Type B pancreatic cell (in vitro differentiated cells): ENCODE data around the gene TRAPPC8. TPM values are rescaled to one million over a fixed set of nuclear protein-coding genes. Genes with fewer than 3 reads are reported as not detected.
A peak's percentile ranks its signal among the peaks of the same experiment; 100 is the strongest.
"Not testable (repeated sequence)": the region's sequence is repeated elsewhere in the genome, so short reads cannot be mapped to it uniquely, and the experiment has no call there.

Source experiments
- DNase-seq: peaks from one replicate; pipeline ENCODE4 v3.0.0; 2021; ENCODE audit warnings: mixed read lengths; ENCODE audit not compliant: unreplicated experiment; ENCODE audit errors: extremely low spot score
- H3K27ac Mint-ChIP-seq: 2 replicates; pipeline ENCODE4 v1.8.0; 2021; ENCODE audit warnings: mild to moderate bottlenecking, mixed read lengths
- H3K27me3 Mint-ChIP-seq: 2 replicates; pipeline ENCODE4 v1.8.0; 2021; ENCODE audit warnings: mixed read lengths
- H3K36me3 Mint-ChIP-seq: 2 replicates; pipeline ENCODE4 v1.8.0; 2021; ENCODE audit warnings: mixed read lengths
- H3K4me1 Mint-ChIP-seq: one replicate; pipeline ENCODE4 v1.8.0; 2021; ENCODE audit warnings: mixed read lengths; ENCODE audit not compliant: unreplicated experiment
- H3K4me3 Mint-ChIP-seq: 2 replicates; pipeline ENCODE4 v1.8.0; 2021; ENCODE audit warnings: mild to moderate bottlenecking, mixed read lengths
- H3K9me3 Mint-ChIP-seq: 2 replicates; pipeline ENCODE4 v1.8.0; 2021; ENCODE audit warnings: mixed read lengths
- total RNA-seq: library from RNA; stranded (reverse); gene quantifications from 2 replicates; pipeline ENCODE4 v1.2.1, GENCODE V29; 2021; ENCODE audit warnings: low replicate concordance
- TF ChIP-seq, protein P1 (sequence below): fragments of 200-600 bp; sonication (generic); conservative IDR thresholded peaks from 2 replicates; pipeline ENCODE4 v1.5.0; 2021; ENCODE audit warnings: antibody characterized with exemption, mild to moderate bottlenecking

The TRAPPC8 gene
- total RNA-seq, 1 donor from 2014 or later, result 43.6 TPM

DNA sequence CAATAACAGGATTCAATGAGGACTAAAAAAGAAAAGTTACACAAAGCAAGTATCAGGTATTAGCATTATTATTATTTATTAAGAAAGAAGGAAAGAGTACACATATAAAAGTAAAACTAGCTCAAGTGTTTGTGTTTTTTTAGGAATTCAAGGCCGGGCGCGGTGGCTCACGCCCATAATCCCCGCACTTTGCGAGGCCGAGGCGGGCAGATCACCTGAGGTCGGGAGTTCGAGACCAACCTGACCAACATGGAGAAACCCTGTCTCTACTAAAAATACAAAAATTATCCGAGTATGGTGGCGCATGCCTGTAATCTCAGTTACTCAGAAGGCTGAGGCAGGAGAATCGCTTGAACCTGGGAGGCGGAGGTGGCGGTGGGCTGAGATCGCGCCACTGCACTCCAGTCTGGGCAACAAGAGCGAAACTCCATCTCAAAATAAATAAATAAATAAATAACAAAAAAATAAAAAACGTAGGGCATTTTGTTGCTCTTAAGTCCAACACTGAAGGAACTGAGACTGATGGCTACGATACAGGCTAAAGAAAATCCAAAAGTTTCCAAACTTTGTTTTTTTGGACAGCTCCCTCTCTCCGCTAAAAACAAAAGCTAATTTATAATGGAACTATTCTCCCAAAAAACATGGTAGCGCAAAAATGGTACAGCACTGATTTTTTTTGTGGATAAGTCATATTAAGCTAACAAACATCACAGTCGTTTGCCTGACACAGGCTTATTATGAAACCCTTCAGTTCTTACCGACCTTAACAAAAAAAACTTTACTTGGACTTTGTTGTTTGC, 1.7 kb downstream of the TRAPPC8 start:
- Mint-ChIP-seq H3K9me3 (no peaks in the 10 kb centered on the region), H3K27ac (peak overlapping the region; percentile 99), H3K36me3 (peaks cover 8% of the 10 kb centered on the region), H3K4me3 (peak overlapping the region; percentile 100), H3K27me3 (peaks cover 12% of the 10 kb centered on the region), H3K4me1 (peaks cover 10% of the 10 kb centered on the region)
- DNase-seq, result no peak
- TF ChIP-seq, protein P1, sequence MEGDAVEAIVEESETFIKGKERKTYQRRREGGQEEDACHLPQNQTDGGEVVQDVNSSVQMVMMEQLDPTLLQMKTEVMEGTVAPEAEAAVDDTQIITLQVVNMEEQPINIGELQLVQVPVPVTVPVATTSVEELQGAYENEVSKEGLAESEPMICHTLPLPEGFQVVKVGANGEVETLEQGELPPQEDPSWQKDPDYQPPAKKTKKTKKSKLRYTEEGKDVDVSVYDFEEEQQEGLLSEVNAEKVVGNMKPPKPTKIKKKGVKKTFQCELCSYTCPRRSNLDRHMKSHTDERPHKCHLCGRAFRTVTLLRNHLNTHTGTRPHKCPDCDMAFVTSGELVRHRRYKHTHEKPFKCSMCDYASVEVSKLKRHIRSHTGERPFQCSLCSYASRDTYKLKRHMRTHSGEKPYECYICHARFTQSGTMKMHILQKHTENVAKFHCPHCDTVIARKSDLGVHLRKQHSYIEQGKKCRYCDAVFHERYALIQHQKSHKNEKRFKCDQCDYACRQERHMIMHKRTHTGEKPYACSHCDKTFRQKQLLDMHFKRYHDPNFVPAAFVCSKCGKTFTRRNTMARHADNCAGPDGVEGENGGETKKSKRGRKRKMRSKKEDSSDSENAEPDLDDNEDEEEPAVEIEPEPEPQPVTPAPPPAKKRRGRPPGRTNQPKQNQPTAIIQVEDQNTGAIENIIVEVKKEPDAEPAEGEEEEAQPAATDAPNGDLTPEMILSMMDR, result no peak

DNA sequence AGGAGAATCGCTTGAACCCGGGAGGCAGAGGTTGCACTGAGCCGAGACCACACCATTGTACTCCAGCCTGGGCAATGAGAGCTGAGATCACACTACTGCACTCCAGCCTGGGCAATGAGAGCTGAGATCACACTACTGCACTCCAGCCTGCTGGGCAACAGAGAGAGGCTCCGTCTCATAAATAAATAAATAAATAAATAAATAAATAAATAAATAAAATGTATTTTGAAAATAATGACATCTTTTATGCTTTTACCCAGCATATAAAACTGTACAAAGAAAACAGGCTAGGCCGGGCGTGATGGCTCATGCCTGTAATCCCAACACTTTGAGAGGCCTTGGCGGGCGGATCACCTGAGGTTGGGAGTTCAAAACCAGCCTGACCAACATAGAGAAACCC, 8.2 kb downstream of the TRAPPC8 start:
- H3K36me3 Mint-ChIP-seq, DNase-seq, H3K4me1 Mint-ChIP-seq, H3K9me3 Mint-ChIP-seq, H3K4me3 Mint-ChIP-seq, H3K27me3 Mint-ChIP-seq, H3K27ac Mint-ChIP-seq: not testable (repeated sequence)

DNA sequence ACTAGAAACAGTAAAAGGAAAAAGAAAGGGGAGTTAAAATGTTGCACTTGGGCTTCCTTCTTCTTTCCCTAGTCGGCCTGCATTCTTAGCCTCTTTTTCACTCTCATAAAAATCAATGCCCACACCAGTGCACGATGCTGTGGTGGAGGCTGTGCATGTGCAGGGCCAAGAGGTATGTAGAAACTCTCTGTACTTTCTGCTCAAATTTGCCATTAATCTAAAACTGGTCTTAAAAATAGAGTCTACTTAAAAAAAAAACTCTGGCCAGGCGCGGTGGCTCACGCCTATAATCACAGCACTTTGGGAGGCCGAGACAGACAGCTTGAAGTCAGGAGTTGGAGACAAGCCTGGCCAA, 11.1 kb downstream of the TRAPPC8 start:
- Mint-ChIP-seq H3K9me3 (no peaks in the 10 kb centered on the region), H3K4me1 (no peaks in the 10 kb centered on the region), H3K36me3 (peaks cover 6% of the 10 kb centered on the region), H3K27ac (no peak overlapping the region), H3K4me3 (no peak overlapping the region), H3K27me3 (no peaks in the 10 kb centered on the region)
- DNase-seq, result no peak
- TF ChIP-seq, protein P1, result no peak

- Mint-ChIP-seq H3K4me3 (no peak overlapping the region), H3K36me3 (peaks cover 9% of the 10 kb centered on the region), H3K9me3 (no peaks in the 10 kb centered on the region), H3K27ac (no peak overlapping the region), H3K4me1 (no peaks in the 10 kb centered on the region), H3K27me3 (no peaks in the 10 kb centered on the region)
- TF ChIP-seq, protein P1, result no peak
- no peak for DNase-seq
Observed at GRCh38 chr18:31931163-31931885, 11.6 kb downstream of the TRAPPC8 start.

GRCh38 chr18:31929273-31929672, 13.7 kb downstream of the TRAPPC8 start:
- Mint-ChIP-seq H3K27ac (no peak overlapping the region), H3K9me3 (no peaks in the 10 kb centered on the region), H3K4me3 (no peak overlapping the region), H3K27me3 (no peaks in the 10 kb centered on the region), H3K36me3 (peaks cover 25% of the 10 kb centered on the region), H3K4me1 (no peaks in the 10 kb centered on the region)
- DNase-seq, result no peak
- TF ChIP-seq, protein P1, result no peak

GRCh38 chr18:31926988-31927387, 15.9 kb downstream of the TRAPPC8 start:
- H3K27me3 Mint-ChIP-seq, H3K4me3 Mint-ChIP-seq, H3K9me3 Mint-ChIP-seq, H3K27ac Mint-ChIP-seq, H3K4me1 Mint-ChIP-seq, DNase-seq: not testable (repeated sequence)
- peaks cover 30% of the 10 kb centered on the region for H3K36me3 Mint-ChIP-seq
